ENCODE measurements around the gene PLEKHA5.
"Not testable (repeated sequence)": the region's sequence is repeated elsewhere in the genome, so short reads cannot be mapped to it uniquely, and the experiment has no call there.

The PLEKHA5 gene

GRCh38 chr12:19215115-19215514 is 85.6 kb downstream of the PLEKHA5 start:
- Mint-ChIP-seq H3K27ac (ENCODE audit: low read depth) (no peak overlapping the region), H3K4me3 (no peak overlapping the region), H3K9me3 (no peaks in the 10 kb centered on the region), H3K36me3 (ENCODE audit: insufficient read depth) (no peaks in the 10 kb centered on the region), H3K4me1 (no peaks in the 10 kb centered on the region), H3K27me3 (no peaks in the 10 kb centered on the region)
- no peak for DNase-seq (ENCODE audit: low spot score in 2 of 2)
- ATAC-seq (replicated peaks; ENCODE audit: extremely low read depth, poor library complexity, severe bottlenecking): no peak

DNA sequence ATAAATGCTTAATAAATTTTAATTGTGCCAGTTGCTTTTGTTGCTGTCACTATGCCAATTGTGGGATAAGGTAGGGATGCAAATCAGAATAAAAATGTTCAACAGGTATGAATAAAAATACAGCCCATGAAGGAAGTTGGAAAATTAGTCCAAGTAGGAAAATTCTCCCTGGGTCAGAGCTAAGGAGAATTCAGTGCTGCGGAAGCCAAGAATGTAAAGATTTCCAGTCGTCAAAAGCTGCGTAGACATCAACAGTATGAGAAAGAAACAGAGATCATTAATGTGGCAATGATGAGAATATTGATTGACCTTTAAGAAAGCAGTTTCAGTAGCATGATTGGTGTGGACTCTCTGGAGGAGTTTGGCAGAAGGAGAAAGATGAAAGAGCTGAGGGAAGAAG is 87.9 kb downstream of the PLEKHA5 start:
- Mint-ChIP-seq H3K9me3 (no peaks in the 10 kb centered on the region), H3K4me1 (no peaks in the 10 kb centered on the region), H3K27me3 (no peaks in the 10 kb centered on the region), H3K4me3 (no peak overlapping the region), H3K36me3 (ENCODE audit: insufficient read depth) (no peaks in the 10 kb centered on the region), H3K27ac (ENCODE audit: low read depth) (no peak overlapping the region)
- ATAC-seq (replicated peaks; ENCODE audit: extremely low read depth, poor library complexity, severe bottlenecking) (no peak), DNase-seq (ENCODE audit: low spot score in 2 of 2) (no peak)

DNA sequence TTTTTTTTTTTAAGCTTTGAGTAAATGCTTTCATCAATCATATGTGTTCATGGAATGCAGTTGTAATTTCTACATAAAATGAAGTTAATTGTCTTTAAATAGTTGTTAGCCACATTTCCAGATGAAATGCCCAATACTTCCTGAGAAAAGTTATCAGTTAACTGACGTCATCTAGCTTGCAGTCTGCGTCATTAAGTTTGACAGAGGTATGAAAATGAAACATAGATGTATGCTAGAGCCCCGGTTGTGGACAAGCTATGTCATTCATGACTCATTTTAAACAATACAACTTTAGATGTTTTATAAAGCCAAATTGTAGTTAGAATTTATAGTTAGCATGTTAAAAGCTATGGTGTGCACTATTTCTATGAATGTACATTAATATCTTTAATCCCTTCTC is 90.7 kb downstream of the PLEKHA5 start:
- Mint-ChIP-seq H3K4me3 (no peak overlapping the region), H3K9me3 (no peaks in the 10 kb centered on the region), H3K27me3 (no peaks in the 10 kb centered on the region), H3K4me1 (no peaks in the 10 kb centered on the region), H3K27ac (ENCODE audit: low read depth) (no peak overlapping the region), H3K36me3 (ENCODE audit: insufficient read depth) (peaks cover 2% of the 10 kb centered on the region)
- no peak for DNase-seq (ENCODE audit: low spot score in 2 of 2)
- ATAC-seq (replicated peaks; ENCODE audit: extremely low read depth, poor library complexity, severe bottlenecking): peak; percentile 70

- no peak overlapping the region for H3K27ac Mint-ChIP-seq (ENCODE audit: low read depth)
- peaks cover 2% of the 10 kb centered on the region for H3K36me3 Mint-ChIP-seq (ENCODE audit: insufficient read depth)
- ATAC-seq (replicated peaks; ENCODE audit: extremely low read depth, poor library complexity, severe bottlenecking) (no peak), DNase-seq (ENCODE audit: low spot score in 2 of 2) (no peak)
- H3K27me3 Mint-ChIP-seq: no peaks in the 10 kb centered on the region
- H3K4me1 Mint-ChIP-seq: no peaks in the 10 kb centered on the region
- no peak overlapping the region for H3K4me3 Mint-ChIP-seq
- H3K9me3 Mint-ChIP-seq: no peaks in the 10 kb centered on the region
These were observed 91.4 kb downstream of the PLEKHA5 start for GRCh38 chr12:19220852-19221466.

GRCh38 chr12:19222558-19222957 is 93.0 kb downstream of the PLEKHA5 start:
- ATAC-seq (replicated peaks; ENCODE audit: extremely low read depth, poor library complexity, severe bottlenecking) (no peak), DNase-seq (ENCODE audit: low spot score in 2 of 2) (no peak)
- Mint-ChIP-seq H3K27me3 (no peaks in the 10 kb centered on the region), H3K4me3 (no peak overlapping the region), H3K4me1 (no peaks in the 10 kb centered on the region), H3K36me3 (ENCODE audit: insufficient read depth) (peaks cover 2% of the 10 kb centered on the region), H3K27ac (ENCODE audit: low read depth) (no peak overlapping the region), H3K9me3 (no peaks in the 10 kb centered on the region)

DNA sequence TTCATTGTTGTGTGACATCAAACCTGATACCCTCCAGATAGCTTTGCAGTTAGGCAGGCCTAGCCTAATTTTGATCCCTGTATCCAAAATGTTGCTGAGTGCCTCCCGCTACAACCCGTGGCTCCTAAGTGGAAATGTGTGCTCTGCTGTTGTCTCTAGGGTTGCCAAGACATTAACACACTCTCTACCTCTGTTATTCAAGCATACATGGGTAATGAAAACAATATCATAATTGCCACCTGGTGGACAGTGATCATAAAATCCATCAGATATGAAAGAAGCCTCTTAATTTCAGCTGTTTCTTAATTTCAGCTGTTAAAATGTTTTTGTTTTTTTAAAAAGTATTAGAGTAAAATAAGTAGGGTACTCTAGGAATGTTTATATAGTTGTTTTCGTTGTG is 93.5 kb downstream of the PLEKHA5 start:
- Mint-ChIP-seq H3K4me1 (no peaks in the 10 kb centered on the region), H3K27me3 (no peaks in the 10 kb centered on the region), H3K36me3 (ENCODE audit: insufficient read depth) (peaks cover 2% of the 10 kb centered on the region), H3K27ac (ENCODE audit: low read depth) (no peak overlapping the region), H3K9me3 (no peaks in the 10 kb centered on the region), H3K4me3 (no peak overlapping the region)
- ATAC-seq (replicated peaks; ENCODE audit: extremely low read depth, poor library complexity, severe bottlenecking) (no peak), DNase-seq (ENCODE audit: low spot score in 2 of 2) (no peak)

DNA sequence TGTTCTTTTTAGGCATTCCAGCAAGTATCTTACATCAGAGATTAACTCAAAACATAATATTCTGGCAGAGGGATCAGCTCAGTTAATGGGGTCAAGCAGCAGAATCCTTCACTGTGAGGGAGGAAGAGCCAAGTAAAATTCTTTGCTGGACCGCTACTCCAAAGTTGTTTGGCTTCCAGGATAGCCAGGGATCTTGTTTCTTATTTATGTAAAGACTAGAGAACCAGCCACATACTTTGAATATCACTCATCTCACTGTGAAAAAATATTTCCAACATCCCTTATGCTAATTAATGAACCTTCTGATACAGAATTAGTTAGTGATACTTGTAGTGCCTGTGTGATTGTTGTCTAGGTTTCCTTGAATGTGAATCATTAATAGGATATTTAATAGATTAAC is 94.2 kb downstream of the PLEKHA5 start:
- no peaks in the 10 kb centered on the region for H3K9me3 Mint-ChIP-seq
- no peaks in the 10 kb centered on the region for H3K27me3 Mint-ChIP-seq
- peaks cover 2% of the 10 kb centered on the region for H3K36me3 Mint-ChIP-seq (ENCODE audit: insufficient read depth)
- H3K4me3 Mint-ChIP-seq: no peak overlapping the region
- ATAC-seq (replicated peaks; ENCODE audit: extremely low read depth, poor library complexity, severe bottlenecking) (no peak), DNase-seq (ENCODE audit: low spot score in 2 of 2) (no peak)
- no peak overlapping the region for H3K27ac Mint-ChIP-seq (ENCODE audit: low read depth)
- no peaks in the 10 kb centered on the region for H3K4me1 Mint-ChIP-seq

DNA sequence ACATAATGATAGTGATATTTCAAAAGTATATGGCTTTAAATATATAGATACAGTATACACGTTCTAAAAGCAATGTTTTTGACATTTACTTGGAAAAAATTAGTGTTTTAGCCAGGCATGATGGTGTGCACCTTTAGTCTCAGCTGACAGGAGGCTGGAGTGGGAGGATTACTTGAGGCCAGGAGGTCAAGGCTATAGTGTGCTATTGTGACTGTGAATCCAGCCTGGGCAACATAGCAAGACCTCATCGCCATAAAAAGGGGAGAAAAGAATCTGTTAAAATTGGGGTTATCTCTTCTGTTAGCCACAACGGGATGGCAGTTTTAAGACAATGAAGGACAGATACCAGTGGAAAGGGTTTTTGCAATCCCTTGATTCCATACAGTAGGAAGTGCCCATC is 95.2 kb downstream of the PLEKHA5 start:
- H3K4me3 Mint-ChIP-seq: no peak overlapping the region
- no peak overlapping the region for H3K27ac Mint-ChIP-seq (ENCODE audit: low read depth)
- H3K27me3 Mint-ChIP-seq: no peaks in the 10 kb centered on the region
- H3K9me3 Mint-ChIP-seq: no peaks in the 10 kb centered on the region
- no peak for ATAC-seq (replicated peaks; ENCODE audit: extremely low read depth, poor library complexity, severe bottlenecking)
- peaks cover 2% of the 10 kb centered on the region for H3K36me3 Mint-ChIP-seq (ENCODE audit: insufficient read depth)
- H3K4me1 Mint-ChIP-seq: no peaks in the 10 kb centered on the region
- no peak for DNase-seq (ENCODE audit: low spot score in 2 of 2)

GRCh38 chr12:19227190-19227879 is 97.8 kb downstream of the PLEKHA5 start:
- no peak overlapping the region for H3K4me3 Mint-ChIP-seq
- no peak for ATAC-seq (replicated peaks; ENCODE audit: extremely low read depth, poor library complexity, severe bottlenecking)
- H3K27ac Mint-ChIP-seq (ENCODE audit: low read depth): no peak overlapping the region
- no peaks in the 10 kb centered on the region for H3K27me3 Mint-ChIP-seq
- no peaks in the 10 kb centered on the region for H3K9me3 Mint-ChIP-seq
- H3K4me1 Mint-ChIP-seq: peaks cover 4% of the 10 kb centered on the region
- no peak for DNase-seq (ENCODE audit: low spot score in 2 of 2)
- peaks cover 2% of the 10 kb centered on the region for H3K36me3 Mint-ChIP-seq (ENCODE audit: insufficient read depth)

- H3K4me1 Mint-ChIP-seq: peaks cover 5% of the 10 kb centered on the region
- H3K9me3 Mint-ChIP-seq: no peaks in the 10 kb centered on the region
- DNase-seq (ENCODE audit: low spot score in 2 of 2) (no peak), ATAC-seq (replicated peaks; ENCODE audit: extremely low read depth, poor library complexity, severe bottlenecking) (no peak)
- no peak overlapping the region for H3K27ac Mint-ChIP-seq (ENCODE audit: low read depth)
- peaks cover 2% of the 10 kb centered on the region for H3K36me3 Mint-ChIP-seq (ENCODE audit: insufficient read depth)
- H3K4me3 Mint-ChIP-seq: no peak overlapping the region
- H3K27me3 Mint-ChIP-seq: no peaks in the 10 kb centered on the region
These were observed 98.3 kb downstream of the PLEKHA5 start for GRCh38 chr12:19227880-19228210.

DNA sequence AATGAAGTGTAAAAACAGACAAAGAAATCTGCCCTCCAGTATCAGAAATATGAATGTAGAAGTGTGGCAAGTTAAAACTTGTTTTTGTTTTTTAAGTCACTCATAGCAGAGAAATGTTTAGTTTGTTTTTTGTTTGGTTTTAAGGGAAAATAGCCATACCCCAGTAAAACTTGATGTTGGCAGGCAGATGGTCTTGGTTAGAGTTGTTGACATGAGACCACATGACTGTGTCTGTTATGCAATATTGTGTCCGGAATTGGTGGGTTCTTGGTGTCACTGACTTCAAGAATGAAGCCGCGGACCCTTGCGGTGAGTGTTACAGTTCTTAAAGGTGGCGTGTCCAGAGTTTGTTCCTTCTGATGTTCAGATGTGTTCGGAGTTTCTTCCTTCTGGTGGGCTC is 99.5 kb downstream of the PLEKHA5 start:
- not testable (repeated sequence) for ATAC-seq (replicated peaks; ENCODE audit: extremely low read depth, poor library complexity, severe bottlenecking); H3K27ac Mint-ChIP-seq (ENCODE audit: low read depth); H3K9me3 Mint-ChIP-seq; H3K4me1 Mint-ChIP-seq; H3K36me3 Mint-ChIP-seq (ENCODE audit: insufficient read depth); DNase-seq (ENCODE audit: low spot score in 2 of 2); H3K27me3 Mint-ChIP-seq; H3K4me3 Mint-ChIP-seq

DNA sequence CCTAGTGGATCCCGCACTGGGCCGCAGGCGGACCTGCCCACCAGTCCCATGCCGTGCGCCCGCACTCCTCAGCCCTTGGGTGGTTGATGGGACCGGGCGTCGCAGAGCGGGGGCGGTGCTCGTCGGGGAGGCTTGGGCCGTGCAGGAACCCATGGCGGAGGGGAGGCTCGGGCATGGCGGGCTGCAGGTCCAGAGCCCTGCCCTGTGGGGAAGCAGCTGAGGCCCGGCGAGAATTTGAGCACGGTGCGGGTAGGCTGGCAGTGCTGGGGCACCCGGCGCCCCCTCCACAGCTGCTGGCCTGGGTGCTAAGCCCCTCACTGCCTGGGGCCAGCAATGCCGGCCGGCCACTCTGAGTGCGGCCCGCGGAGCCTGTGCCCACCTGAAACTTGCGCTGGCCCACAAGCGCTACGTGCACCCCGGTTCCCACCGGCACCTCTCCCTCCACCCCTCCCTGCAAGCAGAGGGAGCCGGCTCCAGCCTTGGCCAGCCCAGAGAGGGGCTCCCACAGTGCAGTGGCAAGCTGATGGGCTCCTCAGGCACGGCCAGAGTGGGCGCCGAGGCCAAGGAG is 100.8 kb downstream of the PLEKHA5 start:
- Mint-ChIP-seq H3K27ac (ENCODE audit: low read depth) (no peak overlapping the region), H3K27me3 (no peaks in the 10 kb centered on the region), H3K9me3 (no peaks in the 10 kb centered on the region), H3K36me3 (ENCODE audit: insufficient read depth) (no peaks in the 10 kb centered on the region), H3K4me1 (peaks cover 14% of the 10 kb centered on the region), H3K4me3 (no peak overlapping the region)
- DNase-seq (ENCODE audit: low spot score in 2 of 2) (no peak), ATAC-seq (replicated peaks; ENCODE audit: extremely low read depth, poor library complexity, severe bottlenecking) (no peak)

DNA sequence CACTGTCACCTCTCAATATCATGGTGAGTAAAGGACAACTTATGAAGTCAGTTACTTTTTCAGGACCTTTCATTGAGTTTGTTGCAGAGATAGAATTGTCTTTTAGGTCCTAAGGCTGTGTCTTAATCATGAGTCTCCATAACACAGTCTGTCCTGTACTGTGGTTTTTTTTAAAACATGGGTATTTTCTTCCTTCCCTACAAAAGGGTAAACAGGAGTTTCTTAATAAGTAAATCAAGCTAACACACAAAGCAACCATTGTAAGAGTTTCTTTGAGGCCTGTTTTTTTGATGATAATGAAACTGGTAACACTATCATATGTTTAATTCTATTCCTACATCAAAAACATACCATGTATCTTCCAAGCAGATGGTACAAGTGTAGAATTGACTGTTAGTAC is 101.4 kb downstream of the PLEKHA5 start:
- no peak for ATAC-seq (replicated peaks; ENCODE audit: extremely low read depth, poor library complexity, severe bottlenecking)
- Mint-ChIP-seq H3K4me1 (peaks cover 14% of the 10 kb centered on the region), H3K9me3 (no peaks in the 10 kb centered on the region)

More for the DNA sequence above, 101.4 kb downstream of the PLEKHA5 start:
- no peak for DNase-seq (ENCODE audit: low spot score in 2 of 2)
- H3K27me3 Mint-ChIP-seq: no peaks in the 10 kb centered on the region
- no peaks in the 10 kb centered on the region for H3K36me3 Mint-ChIP-seq (ENCODE audit: insufficient read depth)
- H3K4me3 Mint-ChIP-seq: no peak overlapping the region
- H3K27ac Mint-ChIP-seq (ENCODE audit: low read depth): no peak overlapping the region
